HG03135 (cell line): Measurements from ENCODE around the gene SELENOK.
"Not testable (repeated sequence)": the region's sequence is repeated elsewhere in the genome, so short reads cannot be mapped to it uniquely, and the experiment has no call there.

Source experiments
- ATAC-seq: cut with Tn5 transposase; IDR thresholded peaks from one replicate; pipeline ENCODE4 v1.9.1; 2021; ENCODE audit warnings: mild to moderate bottlenecking, moderate library complexity; ENCODE audit not compliant: unreplicated experiment

The SELENOK gene

GRCh38 chr3:53891497-53892285, at the start of gene SELENOK:
Gene SELENOK, minus strand, starts transcription at chr3:53891859.
- ATAC-seq, result peak; percentile 97

GRCh38 chr3:53941184-53941583, 49.5 kb upstream of the SELENOK start:
- ATAC-seq, result no peak

- ATAC-seq, result no peak
Measured at GRCh38 chr3:53940623-53941022, 49.0 kb upstream of the SELENOK start.

GRCh38 chr3:53939813-53940212, 48.2 kb upstream of the SELENOK start:
- ATAC-seq, result no peak

GRCh38 chr3:53939086-53939582, 47.5 kb upstream of the SELENOK start:
- no peak for ATAC-seq

- no peak for ATAC-seq
Measured at GRCh38 chr3:53938645-53939044, 47.0 kb upstream of the SELENOK start.

GRCh38 chr3:53936347-53936746, 44.7 kb upstream of the SELENOK start:
- ATAC-seq, result no peak

- no peak for ATAC-seq
Measured at GRCh38 chr3:53935283-53935901, 43.7 kb upstream of the SELENOK start.

GRCh38 chr3:53927208-53927872, 35.7 kb upstream of the SELENOK start:
- not testable (repeated sequence) for ATAC-seq

GRCh38 chr3:53921296-53921695, 29.6 kb upstream of the SELENOK start:
- ATAC-seq, result no peak

GRCh38 chr3:53919741-53920140, 28.1 kb upstream of the SELENOK start:
- no peak for ATAC-seq

- ATAC-seq, result no peak
Measured at GRCh38 chr3:53913401-53913800, 21.7 kb upstream of the SELENOK start.

GRCh38 chr3:53902711-53903110, 11.1 kb upstream of the SELENOK start:
- ATAC-seq, result no peak

GRCh38 chr3:53902067-53902466, 10.4 kb upstream of the SELENOK start:
- no peak for ATAC-seq

GRCh38 chr3:53900666-53901331, 9.1 kb upstream of the SELENOK start:
- ATAC-seq, result no peak

GRCh38 chr3:53899750-53900149, 8.1 kb upstream of the SELENOK start:
- ATAC-seq, result no peak

- ATAC-seq, result no peak
Measured at GRCh38 chr3:53892286-53892637, 603 bp upstream of the SELENOK start.

- ATAC-seq, result no peak
Measured at GRCh38 chr3:53890726-53891475, 758 bp downstream of the SELENOK start.

- ATAC-seq, result no peak
Measured at GRCh38 chr3:53888232-53888631, 3.4 kb downstream of the SELENOK start.

GRCh38 chr3:53887446-53887845, 4.2 kb downstream of the SELENOK start:
- no peak for ATAC-seq

GRCh38 chr3:53885239-53885638, 6.4 kb downstream of the SELENOK start:
- ATAC-seq, result no peak
